ENCODE results near the gene GTPBP6.

Gene GTPBP6

GRCh38 chrX:261919-262352, 56.7 kb downstream of the GTPBP6 start:
- Histone ChIP-seq H3K9ac (ENCODE audit: low read length) (no peak overlapping the region), H3K27ac (ENCODE audit: low read depth, low read length, poor library complexity, severe bottlenecking) (no peak overlapping the region), H3K4me3 (ENCODE audit: low read depth, low read length, poor library complexity, severe bottlenecking) (no peak overlapping the region)

DNA sequence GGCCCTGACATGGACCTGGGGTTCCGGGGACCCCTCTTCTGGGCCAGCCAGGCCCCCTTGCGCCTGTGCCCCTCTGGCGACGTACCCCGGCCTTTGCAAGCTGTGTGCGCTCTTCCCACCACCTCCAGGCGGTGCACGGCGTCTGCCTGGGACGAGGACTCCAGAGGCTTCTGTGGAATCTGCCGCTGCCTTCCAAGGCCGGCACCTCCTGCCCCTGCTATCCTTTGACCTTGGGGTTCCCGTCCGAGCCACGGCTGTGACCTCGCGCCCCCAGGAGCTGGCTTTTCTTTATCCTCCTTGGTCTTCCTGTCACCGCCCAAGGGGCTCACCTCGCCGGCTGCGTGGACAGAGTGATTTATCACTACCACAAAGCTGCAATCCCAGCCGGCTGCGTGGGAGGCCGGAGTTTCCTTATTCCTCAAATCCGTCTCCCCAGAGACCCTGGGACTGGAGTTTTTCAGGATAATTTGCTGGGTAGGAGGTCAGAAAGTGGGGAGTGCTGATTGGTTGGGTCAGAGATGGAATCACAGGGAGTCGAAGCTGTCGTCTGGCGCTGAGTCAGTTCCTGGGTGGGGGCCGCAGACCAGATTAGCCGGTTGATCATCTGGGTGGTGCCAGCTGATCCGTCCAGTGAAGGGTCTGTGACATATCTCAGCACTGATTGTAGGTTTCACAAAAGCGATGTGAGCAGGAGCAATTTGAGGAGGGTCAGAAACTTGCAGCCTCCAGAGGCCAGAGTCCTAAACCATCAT, 57.3 kb downstream of the GTPBP6 start:
- H3K4me3 ChIP-seq (ENCODE audit: low read depth, low read length, poor library complexity, severe bottlenecking): no peak overlapping the region
- H3K27ac ChIP-seq (ENCODE audit: low read depth, low read length, poor library complexity, severe bottlenecking): no peak overlapping the region
- no peaks in the 10 kb centered on the region for H3K9me3 ChIP-seq (ENCODE audit: low read length)

More at GRCh38 chrX:261919-262352, 56.7 kb downstream of the GTPBP6 start:
- Histone ChIP-seq H3K4me1 (ENCODE audit: insufficient read depth, low read length, severe bottlenecking) (peaks cover 8% of the 10 kb centered on the region), H3K9me2 (ENCODE audit: low read depth, low read length) (no peaks in the 10 kb centered on the region), H2AFZ (ENCODE audit: low read length) (no peak overlapping the region), H3K79me2 (ENCODE audit: insufficient read depth, low read length) (no peaks in the 10 kb centered on the region), H3K9me3 (ENCODE audit: low read length) (no peaks in the 10 kb centered on the region), H3K36me3 (ENCODE audit: insufficient read depth, low read length) (no peaks in the 10 kb centered on the region), H3K27me3 (ENCODE audit: insufficient read depth, low read length) (peaks cover 5% of the 10 kb centered on the region; the same call in 1 of the 2 replicates), H3F3A (ENCODE audit: insufficient read depth, low read length) (no peaks in the 10 kb centered on the region), H4K20me1 (ENCODE audit: insufficient read depth, low read length) (no peaks in the 10 kb centered on the region), H3K4me2 (ENCODE audit: low read length) (no peak overlapping the region)
- TF ChIP-seq EZH2 (IDR thresholded peaks at IDR 0.05; ENCODE audit: borderline replicate concordance, low read length) (no peak), CTCF (IDR thresholded peaks at IDR 0.05; ENCODE audit: low read length) (no peak)

GRCh38 chrX:259692-260355, 58.8 kb downstream of the GTPBP6 start:
- H2AFZ ChIP-seq (ENCODE audit: low read length): no peak overlapping the region
- H3K9me2 ChIP-seq (ENCODE audit: low read depth, low read length): no peaks in the 10 kb centered on the region
- no peaks in the 10 kb centered on the region for H3K9me3 ChIP-seq (ENCODE audit: low read length)
- H3K9ac ChIP-seq (ENCODE audit: low read length): no peak overlapping the region; the same call in 1 of the 2 replicates
- H4K20me1 ChIP-seq (ENCODE audit: insufficient read depth, low read length): no peaks in the 10 kb centered on the region
- peak overlapping the region; percentile 63 for H3K4me2 ChIP-seq (ENCODE audit: low read length)
- H3F3A ChIP-seq (ENCODE audit: insufficient read depth, low read length): no peaks in the 10 kb centered on the region
- no peaks in the 10 kb centered on the region for H3K36me3 ChIP-seq (ENCODE audit: insufficient read depth, low read length)
- H3K4me3 ChIP-seq (ENCODE audit: low read depth, low read length, poor library complexity, severe bottlenecking): peak overlapping the region; percentile 32
- 0 out of 2 replicates have a peak, but pooled peaks cover 5% of the 10 kb centered on the region for H3K27me3 ChIP-seq (ENCODE audit: insufficient read depth, low read length)
- H3K27ac ChIP-seq (ENCODE audit: low read depth, low read length, poor library complexity, severe bottlenecking): no peak overlapping the region
- H3K4me1 ChIP-seq (ENCODE audit: insufficient read depth, low read length, severe bottlenecking): peaks cover 8% of the 10 kb centered on the region
- no peaks in the 10 kb centered on the region for H3K79me2 ChIP-seq (ENCODE audit: insufficient read depth, low read length)
- TF ChIP-seq EZH2 (IDR thresholded peaks at IDR 0.05; ENCODE audit: borderline replicate concordance, low read length) (no peak), CTCF (IDR thresholded peaks at IDR 0.05; ENCODE audit: low read length) (no peak)

More for the DNA sequence above, 57.3 kb downstream of the GTPBP6 start:
- Histone ChIP-seq H3K27me3 (ENCODE audit: insufficient read depth, low read length) (peaks cover 5% of the 10 kb centered on the region; the same call in 1 of the 2 replicates), H3F3A (ENCODE audit: insufficient read depth, low read length) (no peaks in the 10 kb centered on the region), H4K20me1 (ENCODE audit: insufficient read depth, low read length) (no peaks in the 10 kb centered on the region), H3K9me2 (ENCODE audit: low read depth, low read length) (no peaks in the 10 kb centered on the region), H2AFZ (ENCODE audit: low read length) (no peak overlapping the region), H3K36me3 (ENCODE audit: insufficient read depth, low read length) (no peaks in the 10 kb centered on the region), H3K9ac (ENCODE audit: low read length) (no peak overlapping the region), H3K4me1 (ENCODE audit: insufficient read depth, low read length, severe bottlenecking) (peaks cover 8% of the 10 kb centered on the region), H3K79me2 (ENCODE audit: insufficient read depth, low read length) (no peaks in the 10 kb centered on the region), H3K4me2 (ENCODE audit: low read length) (no peak overlapping the region)
- TF ChIP-seq EZH2 (IDR thresholded peaks at IDR 0.05; ENCODE audit: borderline replicate concordance, low read length) (no peak), CTCF (IDR thresholded peaks at IDR 0.05; ENCODE audit: low read length) (no peak)

Measured in OCI-LY1 (cell line).